Measurements from ENCODE around the gene PALS2. TPM values are rescaled to one million over a fixed set of nuclear protein-coding genes. Genes with fewer than 3 reads are reported as not detected.
A peak's percentile ranks its signal among the peaks of the same experiment; 100 is the strongest.

Gene PALS2
- total RNA-seq, 2 donors from 2014 or later: 45.0 to 46.1 TPM

DNA sequence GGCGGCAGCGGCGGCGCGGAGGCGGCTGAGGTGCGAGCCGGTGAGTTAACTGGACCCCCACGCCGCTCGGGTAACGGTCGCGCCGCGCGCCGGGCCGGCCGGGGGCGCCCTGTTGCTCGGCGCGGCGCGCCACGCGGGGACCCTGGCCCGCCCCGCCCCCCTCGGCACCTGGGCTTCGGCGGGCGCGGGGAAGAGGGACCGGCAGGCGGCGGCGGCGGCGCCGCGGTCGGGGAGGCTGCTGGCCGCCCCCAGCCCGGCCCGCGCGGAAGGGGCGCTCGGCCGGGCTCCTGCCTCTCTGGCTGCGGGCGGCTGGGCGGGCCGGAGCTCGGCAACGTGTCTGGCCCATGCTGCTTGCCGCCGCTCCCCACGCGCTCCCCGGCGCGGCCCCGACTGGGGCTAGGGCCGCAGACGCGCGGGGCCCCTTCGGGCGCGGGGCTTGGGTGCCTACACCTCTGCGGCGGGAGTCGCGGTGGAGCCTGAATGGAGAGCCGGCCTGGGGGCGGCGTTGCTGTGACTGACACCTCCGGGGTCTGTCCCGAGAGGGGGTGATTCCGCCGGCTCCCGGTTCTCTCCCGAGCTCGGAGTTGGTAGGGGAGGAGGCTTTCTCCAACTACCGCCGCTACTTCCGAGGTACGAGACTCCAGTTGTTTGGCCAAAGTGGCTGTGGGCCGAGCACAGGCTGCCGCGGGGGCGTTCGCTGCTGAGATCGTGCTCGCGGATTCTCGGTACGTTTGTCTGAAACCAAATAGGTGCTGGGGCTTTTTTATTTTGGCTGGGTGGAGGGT lies 494 bp downstream of the PALS2 start:
- DNase-seq: peak; percentile 88
- no peaks in the 10 kb centered on the region for H3K36me3 ChIP-seq (ENCODE audit: control insufficient read depth, insufficient read depth, low read length)
- peak overlapping the region; percentile 76 for H3K9ac ChIP-seq (ENCODE audit: extremely low read depth, low read length, poor library complexity, severe bottlenecking)
- Mint-ChIP-seq H3K9me3 (no peaks in the 10 kb centered on the region), H3K4me3 (peak overlapping the region; percentile 97), H3K27ac (peak overlapping the region; percentile 94), H3K36me3 (ENCODE audit: low read depth) (no peaks in the 10 kb centered on the region), H3K4me1 (peaks cover 46% of the 10 kb centered on the region), H3K27me3 (ENCODE audit: insufficient read depth) (peaks cover 29% of the 10 kb centered on the region)
- H3K4me3 ChIP-seq (ENCODE audit: low read length): peak overlapping the region; percentile 98
- TF ChIP-seq, protein P1, sequence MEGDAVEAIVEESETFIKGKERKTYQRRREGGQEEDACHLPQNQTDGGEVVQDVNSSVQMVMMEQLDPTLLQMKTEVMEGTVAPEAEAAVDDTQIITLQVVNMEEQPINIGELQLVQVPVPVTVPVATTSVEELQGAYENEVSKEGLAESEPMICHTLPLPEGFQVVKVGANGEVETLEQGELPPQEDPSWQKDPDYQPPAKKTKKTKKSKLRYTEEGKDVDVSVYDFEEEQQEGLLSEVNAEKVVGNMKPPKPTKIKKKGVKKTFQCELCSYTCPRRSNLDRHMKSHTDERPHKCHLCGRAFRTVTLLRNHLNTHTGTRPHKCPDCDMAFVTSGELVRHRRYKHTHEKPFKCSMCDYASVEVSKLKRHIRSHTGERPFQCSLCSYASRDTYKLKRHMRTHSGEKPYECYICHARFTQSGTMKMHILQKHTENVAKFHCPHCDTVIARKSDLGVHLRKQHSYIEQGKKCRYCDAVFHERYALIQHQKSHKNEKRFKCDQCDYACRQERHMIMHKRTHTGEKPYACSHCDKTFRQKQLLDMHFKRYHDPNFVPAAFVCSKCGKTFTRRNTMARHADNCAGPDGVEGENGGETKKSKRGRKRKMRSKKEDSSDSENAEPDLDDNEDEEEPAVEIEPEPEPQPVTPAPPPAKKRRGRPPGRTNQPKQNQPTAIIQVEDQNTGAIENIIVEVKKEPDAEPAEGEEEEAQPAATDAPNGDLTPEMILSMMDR (conservative IDR thresholded peaks at IDR 0.05): no peak
- H3K4me1 ChIP-seq (ENCODE audit: control insufficient read depth, insufficient read depth, low read length): peaks cover 12% of the 10 kb centered on the region
- H3K27ac ChIP-seq (ENCODE audit: low read depth, low read length): peak overlapping the region; percentile 39
- no peaks in the 10 kb centered on the region for H3K9me3 ChIP-seq (ENCODE audit: control insufficient read depth, low read length)
- H3K27me3 ChIP-seq (ENCODE audit: control insufficient read depth, insufficient read depth, low read length, poor library complexity, severe bottlenecking): peaks cover 25% of the 10 kb centered on the region
- WGBS, 2 experiments (ENCODE audit: insufficient coverage in 1 of 2, insufficient read length in 1 of 2): 0% methylated on average over 9 to 101 of the region's 101 CpGs

DNA sequence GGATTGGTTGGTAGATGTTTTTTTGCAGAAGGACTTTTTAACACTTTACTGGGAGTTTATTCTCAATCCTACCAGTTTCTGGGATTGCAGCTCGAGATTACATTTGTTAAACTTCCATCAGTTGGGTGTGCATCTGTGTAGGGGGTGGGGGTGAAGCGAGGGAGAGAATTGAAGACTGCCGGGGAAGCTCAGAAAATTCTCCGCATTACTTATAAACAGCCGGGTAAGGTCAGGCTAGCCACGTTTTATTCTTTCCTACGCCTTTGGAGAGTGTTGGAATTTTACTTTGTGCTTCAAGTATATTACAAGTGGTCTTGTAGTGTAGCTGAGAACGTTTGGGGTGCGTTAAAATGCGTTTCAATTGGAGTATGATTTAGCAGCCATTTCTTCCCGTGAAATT lies 1.1 kb downstream of the PALS2 start:
- Histone ChIP-seq H3K4me3 (ENCODE audit: low read length) (peak overlapping the region; percentile 98), H3K27ac (ENCODE audit: low read depth, low read length) (no peak overlapping the region), H3K27me3 (ENCODE audit: control insufficient read depth, insufficient read depth, low read length, poor library complexity, severe bottlenecking) (peaks cover 25% of the 10 kb centered on the region), H3K9me3 (ENCODE audit: control insufficient read depth, low read length) (no peaks in the 10 kb centered on the region), H3K9ac (ENCODE audit: extremely low read depth, low read length, poor library complexity, severe bottlenecking) (peak overlapping the region; percentile 76), H3K4me1 (ENCODE audit: control insufficient read depth, insufficient read depth, low read length) (peaks cover 12% of the 10 kb centered on the region), H3K36me3 (ENCODE audit: control insufficient read depth, insufficient read depth, low read length) (no peaks in the 10 kb centered on the region)
- TF ChIP-seq, protein P1 (conservative IDR thresholded peaks at IDR 0.05): no peak
- no peak for DNase-seq
- Mint-ChIP-seq H3K4me3 (peak overlapping the region; percentile 97), H3K27me3 (ENCODE audit: insufficient read depth) (peaks cover 29% of the 10 kb centered on the region), H3K4me1 (peaks cover 42% of the 10 kb centered on the region), H3K36me3 (ENCODE audit: low read depth) (no peaks in the 10 kb centered on the region), H3K27ac (peak overlapping the region; percentile 94), H3K9me3 (no peaks in the 10 kb centered on the region)
- WGBS, 2 experiments (ENCODE audit: insufficient coverage in 1 of 2, insufficient read length in 1 of 2): 0% methylated on average over 5 to 11 of the region's 11 CpGs

DNA sequence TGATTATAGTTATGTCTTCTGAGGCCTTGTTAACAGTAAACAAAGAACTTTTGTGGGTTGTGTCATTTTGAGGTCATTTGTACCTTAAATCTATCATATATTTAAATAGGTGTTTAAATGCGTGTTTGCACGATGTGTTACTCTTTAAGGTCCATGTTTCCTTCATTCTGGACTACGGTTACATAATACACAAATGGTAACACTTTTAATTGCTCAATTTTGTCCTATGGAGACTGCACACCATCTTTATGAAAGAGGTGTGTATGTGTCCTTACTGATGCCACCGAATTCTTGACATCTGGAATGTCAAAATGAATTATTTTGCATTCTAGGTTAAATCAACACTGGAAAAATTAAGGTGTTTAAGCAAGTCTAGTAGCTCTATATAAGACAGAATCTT lies 1.7 kb downstream of the PALS2 start:
- H3K9me3 ChIP-seq (ENCODE audit: control insufficient read depth, low read length): no peaks in the 10 kb centered on the region
- H3K27me3 Mint-ChIP-seq (ENCODE audit: insufficient read depth): peaks cover 29% of the 10 kb centered on the region

More for the DNA sequence above, 1.7 kb downstream of the PALS2 start:
- peak overlapping the region; percentile 98 for H3K4me3 ChIP-seq (ENCODE audit: low read length)
- TF ChIP-seq, protein P1 (conservative IDR thresholded peaks at IDR 0.05): no peak
- H3K4me1 Mint-ChIP-seq: peaks cover 38% of the 10 kb centered on the region
- no peak for DNase-seq
- H3K9ac ChIP-seq (ENCODE audit: extremely low read depth, low read length, poor library complexity, severe bottlenecking): peak overlapping the region; percentile 76
- no peak overlapping the region for H3K27ac Mint-ChIP-seq
- no peaks in the 10 kb centered on the region for H3K36me3 Mint-ChIP-seq (ENCODE audit: low read depth)
- H3K27me3 ChIP-seq (ENCODE audit: control insufficient read depth, insufficient read depth, low read length, poor library complexity, severe bottlenecking): peaks cover 25% of the 10 kb centered on the region
- no peaks in the 10 kb centered on the region for H3K9me3 Mint-ChIP-seq
- 37% methylated on average over 4 of the region's 4 CpGs; no CpG with 5 or more reads in 1 of the 2 experiments for WGBS, 2 experiments (ENCODE audit: insufficient coverage in 1 of 2, insufficient read length in 1 of 2)
- H3K4me1 ChIP-seq (ENCODE audit: control insufficient read depth, insufficient read depth, low read length): peaks cover 12% of the 10 kb centered on the region
- peak overlapping the region; percentile 97 for H3K4me3 Mint-ChIP-seq
- H3K36me3 ChIP-seq (ENCODE audit: control insufficient read depth, insufficient read depth, low read length): no peaks in the 10 kb centered on the region
- H3K27ac ChIP-seq (ENCODE audit: low read depth, low read length): no peak overlapping the region

Measured in endodermal cell (in vitro differentiated cells).